Measurements from ENCODE around the gene SHANK2. TPM values are rescaled to one million over a fixed set of nuclear protein-coding genes. Genes with fewer than 3 reads are reported as not detected.

Gene SHANK2
- total RNA-seq, 4 donors from 2014 or later: 5.9 to 14.0 (median 10.1) TPM

DNA sequence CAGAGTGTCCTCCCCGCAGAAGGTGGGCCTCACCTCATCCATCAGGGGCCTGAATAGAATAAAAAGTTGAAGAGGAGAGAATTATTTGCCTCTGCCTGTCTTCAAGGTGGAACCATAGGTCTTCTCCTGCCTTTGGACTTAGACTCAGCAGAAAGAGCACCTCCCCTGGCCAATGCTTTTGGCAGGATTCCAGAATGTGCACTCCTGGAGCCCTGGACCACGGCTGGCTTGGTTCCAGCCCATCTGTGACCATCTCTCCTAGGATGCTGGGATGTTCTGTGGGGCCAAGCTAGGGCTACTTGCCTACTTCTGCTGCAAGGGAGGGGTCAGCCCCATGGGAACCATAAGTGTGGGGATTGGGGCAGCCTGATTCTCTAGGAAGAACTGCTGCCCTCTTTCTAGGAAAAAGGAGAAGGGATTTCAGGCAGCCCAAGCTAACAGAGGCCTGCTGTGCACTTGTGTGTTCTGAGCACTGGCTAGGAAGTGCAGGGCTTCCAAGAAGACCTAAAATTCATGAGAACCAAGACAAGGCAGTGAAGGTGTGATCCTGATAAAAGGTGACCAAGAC is 32.2 kb upstream of the SHANK2 start:
- Histone ChIP-seq H3K9me3 (peaks cover 4% of the 10 kb centered on the region), H3K4me1 (peaks cover 30% of the 10 kb centered on the region), H3K27me3 (no peaks in the 10 kb centered on the region), H3K27ac (peak overlapping the region; percentile 80), H3K36me3 (no peaks in the 10 kb centered on the region), H3K4me3 (peak overlapping the region; percentile 28)
- 50% methylated on average over 2 of the region's 2 CpGs for WGBS
- TF ChIP-seq POLR2AphosphoS5 (IDR thresholded peaks at IDR 0.05) (no peak), EP300 (IDR thresholded peaks at IDR 0.05) (no peak), POLR2A (IDR thresholded peaks at IDR 0.05) (no peak), CTCF (IDR thresholded peaks at IDR 0.05) (no peak)
- DNase-seq (ENCODE audit: low spot score in 2 of 2): peak in 1 of 2 donors; percentile 67

DNA sequence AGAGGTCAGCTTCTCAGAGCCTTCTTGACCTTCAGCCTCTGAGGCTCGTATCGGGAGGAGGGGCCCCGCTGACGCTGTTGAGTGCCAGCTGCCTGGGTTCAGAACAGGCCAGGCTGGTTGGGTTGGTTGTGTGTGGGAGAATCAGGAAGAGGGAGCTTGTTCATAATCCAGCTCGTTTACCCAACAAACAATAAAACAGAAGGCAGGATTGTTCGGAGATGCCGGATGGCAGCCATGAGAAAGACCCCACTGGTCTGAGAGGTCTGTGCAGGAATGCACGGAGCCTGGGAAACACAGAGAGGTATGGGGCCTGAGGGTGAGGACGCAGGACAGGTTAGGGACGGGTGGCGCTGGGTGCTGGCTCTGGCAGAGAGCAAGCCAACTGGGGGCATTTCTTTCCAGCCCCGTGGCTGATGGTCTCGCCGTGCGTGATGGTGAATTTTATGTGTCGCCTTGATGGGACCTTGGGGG is 31.6 kb upstream of the SHANK2 start:
- H3K4me3 ChIP-seq: peak overlapping the region; percentile 28
- TF ChIP-seq POLR2AphosphoS5 (IDR thresholded peaks at IDR 0.05) (peak in 1 of 3 donors; percentile 38), EP300 (IDR thresholded peaks at IDR 0.05) (no peak)
- DNase-seq (ENCODE audit: low spot score in 2 of 2): peak in 1 of 2 donors; percentile 82
- H3K27me3 ChIP-seq: no peaks in the 10 kb centered on the region
- H3K27ac ChIP-seq: peak overlapping the region; percentile 80
- no peaks in the 10 kb centered on the region for H3K36me3 ChIP-seq
- peaks cover 4% of the 10 kb centered on the region for H3K9me3 ChIP-seq
- peaks cover 30% of the 10 kb centered on the region for H3K4me1 ChIP-seq
- WGBS: 49% methylated on average over 15 of the region's 16 CpGs

DNA sequence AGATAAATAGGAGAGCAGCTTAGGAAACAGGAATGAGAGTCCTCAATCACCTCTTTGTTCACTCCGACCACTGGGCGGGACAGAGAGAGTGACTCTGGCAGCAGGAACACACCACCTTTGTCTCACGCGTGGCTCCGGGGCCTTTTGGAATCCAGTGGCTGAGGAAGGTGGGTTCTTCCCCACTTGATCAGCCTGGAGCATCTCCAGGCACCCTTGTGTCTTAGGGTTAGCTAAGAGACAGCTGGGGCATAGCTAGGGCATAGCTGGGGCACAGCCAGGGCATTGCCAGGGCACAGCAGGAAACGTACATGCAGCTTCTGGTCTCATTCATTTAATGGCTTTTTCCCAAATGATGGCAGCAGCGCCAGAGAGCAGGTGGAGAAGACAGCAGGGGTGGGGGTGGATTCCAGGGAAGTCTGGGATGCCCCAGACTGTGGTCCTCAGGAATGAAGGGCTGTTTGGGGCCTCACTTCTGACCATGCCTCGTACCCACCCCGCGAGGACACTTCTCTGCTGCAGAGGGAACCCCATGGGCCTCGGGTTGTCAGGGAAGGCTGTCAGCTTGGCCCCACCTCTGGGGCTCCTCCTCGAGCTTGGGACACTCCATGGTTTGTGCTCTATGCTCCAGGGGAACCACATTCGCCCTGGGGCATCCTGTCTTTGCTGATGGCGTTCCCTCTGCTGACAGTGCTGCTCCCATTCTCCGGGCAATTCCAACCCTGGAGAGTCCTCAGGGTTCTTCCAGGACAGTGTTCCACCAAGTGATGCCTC is 30.4 kb upstream of the SHANK2 start:
- Histone ChIP-seq H3K9me3 (no peaks in the 10 kb centered on the region), H3K36me3 (no peaks in the 10 kb centered on the region), H3K4me3 (no peak overlapping the region), H3K4me1 (peaks cover 30% of the 10 kb centered on the region), H3K27me3 (no peaks in the 10 kb centered on the region), H3K27ac (peak overlapping the region; percentile 80)
- peak in 1 of 2 donors; percentile 82 for DNase-seq (ENCODE audit: low spot score in 2 of 2)
- no peak for TF ChIP-seq EP300 (IDR thresholded peaks at IDR 0.05)
- no peak for TF ChIP-seq POLR2A (IDR thresholded peaks at IDR 0.05)
- TF ChIP-seq POLR2AphosphoS5 (IDR thresholded peaks at IDR 0.05): no peak
- no peak for TF ChIP-seq CTCF (IDR thresholded peaks at IDR 0.05)
- 62% methylated on average over 11 of the region's 15 CpGs for WGBS

DNA sequence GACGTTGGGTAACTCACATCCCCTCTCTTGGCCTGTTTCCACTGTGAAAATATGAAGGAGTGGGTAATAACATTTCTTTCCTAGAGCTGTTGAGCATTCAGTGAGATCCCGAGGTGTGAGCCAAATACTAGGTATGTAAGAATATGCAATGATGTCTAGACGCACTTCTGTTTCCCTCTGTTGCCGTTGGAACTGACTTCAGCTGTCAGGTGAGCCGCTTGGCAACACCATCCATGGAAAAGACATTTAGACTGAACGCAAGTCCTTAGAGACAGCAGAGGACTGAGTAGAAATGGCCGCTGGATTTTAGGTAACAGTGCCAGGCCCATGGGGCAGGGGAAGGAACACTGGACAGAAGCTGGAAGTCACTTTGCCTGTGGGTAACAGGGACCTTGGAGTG is 29.5 kb upstream of the SHANK2 start:
- no peaks in the 10 kb centered on the region for H3K27me3 ChIP-seq
- peaks cover 21% of the 10 kb centered on the region for H3K4me1 ChIP-seq
- peak in 1 of 2 donors; percentile 75 for DNase-seq (ENCODE audit: low spot score in 2 of 2)
- no peaks in the 10 kb centered on the region for H3K36me3 ChIP-seq
- H3K27ac ChIP-seq: peak overlapping the region; percentile 80
- no peak overlapping the region for H3K4me3 ChIP-seq
- 77% methylated on average over 7 of the region's 7 CpGs for WGBS
- TF ChIP-seq CTCF (IDR thresholded peaks at IDR 0.05) (no peak), POLR2AphosphoS5 (IDR thresholded peaks at IDR 0.05) (no peak), EP300 (IDR thresholded peaks at IDR 0.05) (no peak), POLR2A (IDR thresholded peaks at IDR 0.05) (no peak)
- H3K9me3 ChIP-seq: no peaks in the 10 kb centered on the region

DNA sequence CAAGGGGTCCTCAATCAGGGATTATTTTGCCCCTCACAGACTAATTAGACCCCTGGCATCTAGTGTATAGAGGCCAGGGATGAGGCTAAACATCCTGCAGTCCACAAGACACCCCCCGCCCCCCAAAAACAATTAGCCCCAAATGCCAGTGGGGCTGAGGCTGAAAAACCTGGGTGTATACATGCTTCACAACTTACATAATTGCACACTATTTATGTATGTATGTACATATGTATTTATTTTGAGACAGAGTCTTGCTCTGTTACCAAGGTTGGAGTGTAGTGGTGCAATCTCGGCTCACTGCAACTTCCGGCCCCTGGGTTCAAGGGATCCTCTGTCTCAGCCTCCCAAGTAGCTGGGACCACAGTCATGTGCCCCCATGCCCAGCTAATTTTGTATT is 28.8 kb upstream of the SHANK2 start:
- H3K4me1 ChIP-seq: peaks cover 15% of the 10 kb centered on the region
- H3K27me3 ChIP-seq: no peaks in the 10 kb centered on the region
- WGBS: 75% methylated on average over 3 of the region's 3 CpGs
- no peaks in the 10 kb centered on the region for H3K9me3 ChIP-seq
- peak in 1 of 2 donors; percentile 62 for DNase-seq (ENCODE audit: low spot score in 2 of 2)
- TF ChIP-seq EP300 (IDR thresholded peaks at IDR 0.05) (no peak), POLR2AphosphoS5 (IDR thresholded peaks at IDR 0.05) (no peak), POLR2A (IDR thresholded peaks at IDR 0.05) (no peak), CTCF (IDR thresholded peaks at IDR 0.05) (no peak)
- peak overlapping the region; percentile 80 for H3K27ac ChIP-seq
- no peak overlapping the region for H3K4me3 ChIP-seq
- no peaks in the 10 kb centered on the region for H3K36me3 ChIP-seq
